ENCODE measurements around the gene BRD4. TPM values are rescaled to one million over a fixed set of nuclear protein-coding genes. Genes with fewer than 3 reads are reported as not detected.

The BRD4 gene
- total and polyA plus RNA-seq, 2 of the 13 experiments (the other 11 are each of a cell fraction or from before 2014, with no cell fraction given): 10.5 to 11.4 TPM

GRCh38 chr19:15297416-15298224, 34.7 kb downstream of the BRD4 start (continued):
- TF ChIP-seq ZNF121 (CRISPR knock-in tag; IDR thresholded peaks at IDR 0.05) (no peak), PHF5A (CRISPR knock-in tag; IDR thresholded peaks at IDR 0.05; ENCODE audit: low read depth, unreplicated experiment) (no peak), THAP7 (CRISPR knock-in tag; IDR thresholded peaks at IDR 0.05) (no peak), CSRNP2 (CRISPR knock-in tag; conservative IDR thresholded peaks at IDR 0.05; ENCODE audit: low read depth) (no peak), TAF15 (IDR thresholded peaks at IDR 0.05; ENCODE audit: low read depth, low read length, poor library complexity, severe bottlenecking) (no peak), HMGXB4 (CRISPR knock-in tag; IDR thresholded peaks at IDR 0.05; ENCODE audit: borderline replicate concordance in 1 of 2, low read depth in 1 of 2) (peak in 1 of 2 experiments; percentile 78; a peak in 2 of 4 replicates), ZBTB1 (CRISPR knock-in tag; IDR thresholded peaks at IDR 0.05; ENCODE audit: borderline replicate concordance) (no peak), ZNF652 (CRISPR knock-in tag; IDR thresholded peaks at IDR 0.05; ENCODE audit: borderline replicate concordance, low read depth) (no peak), ZNF773 (CRISPR knock-in tag; IDR thresholded peaks at IDR 0.05; ENCODE audit: borderline replicate concordance) (no peak), RFX3 (CRISPR knock-in tag; IDR thresholded peaks at IDR 0.05) (no peak), ZKSCAN1 (IDR thresholded peaks at IDR 0.05; ENCODE audit: low read length) (no peak; the same call in 1 of the 2 replicates), ZNF18 (CRISPR knock-in tag; IDR thresholded peaks at IDR 0.05; ENCODE audit: insufficient replicate concordance) (no peak), HHEX (CRISPR knock-in tag; IDR thresholded peaks at IDR 0.05) (peak; percentile 90), ZNF274 (CRISPR knock-in tag; IDR thresholded peaks at IDR 0.05) (no peak), ZFP36 (IDR thresholded peaks at IDR 0.05; ENCODE audit: borderline replicate concordance, low read depth, low read length, partially characterized antibody) (no peak), MAZ (IDR thresholded peaks at IDR 0.05; ENCODE audit: borderline replicate concordance, low read depth, low read length) (0 out of 2 replicates have a peak, but pooled peaks have one; percentile 9), MAZ (CRISPR knock-in tag; IDR thresholded peaks at IDR 0.05; ENCODE audit: low read depth) (peak; percentile 60; the same call in 1 of the 2 replicates), ARID4A (CRISPR knock-in tag; IDR thresholded peaks at IDR 0.05; ENCODE audit: borderline replicate concordance) (peak; percentile 65; the same call in 1 of the 2 replicates)
